ENCODE measurements around the gene LRRC4. TPM values are rescaled to one million over a fixed set of nuclear protein-coding genes. Genes with fewer than 3 reads are reported as not detected.

LRRC4 gene
- total and polyA plus RNA-seq, 4 donors = 4.7 to 14.6 (median 6.9) TPM

GRCh38 chr7:128031901-128032604 lies 816 bp upstream of the LRRC4 start:
- no peak for TF ChIP-seq CTCF (IDR thresholded peaks at IDR 0.05; ENCODE audit: control extremely low read depth, extremely low read depth)
- H3K4me1 ChIP-seq (ENCODE audit: control insufficient read depth in 5 of 5, insufficient read depth in 5 of 5, low read length in 5 of 5) = peaks cover 7 to 33% (median 11%) of the 10 kb centered on the region in 5 donors
- ATAC-seq (ENCODE audit: insufficient read depth, low FRiP score) (peak; percentile 63), DNase-seq (peak; percentile 76 to 85 (median 81))
- H3K36me3 ChIP-seq (ENCODE audit: control insufficient read depth in 4 of 4, insufficient read depth in 4 of 4, low read length in 4 of 4) = peaks cover 0 to 9% (median 5%) of the 10 kb centered on the region in 4 donors
- H3K4me3 ChIP-seq = peak overlapping the region; percentile 44
- H3K27ac ChIP-seq (ENCODE audit: low read depth in 1 of 2, low read length in 1 of 2) = peak overlapping the region; percentile 11 to 13
- peaks cover 0 to 4% (median 0%) of the 10 kb centered on the region in 4 donors for H3K9me3 ChIP-seq (ENCODE audit: control insufficient read depth in 4 of 4, insufficient read depth in 3 of 4, low read length in 3 of 4)
- no peak overlapping the region for H3K9ac ChIP-seq (ENCODE audit: insufficient read depth in 1 of 2, low read length in 2 of 2)
- H3K27me3 ChIP-seq (ENCODE audit: control insufficient read depth in 3 of 3, insufficient read depth in 3 of 3, low read length in 2 of 3) = peaks cover 0 to 10% (median 6%) of the 10 kb centered on the region in 3 donors
- 0 to 1% methylated on average over 62 to 87 of the region's 87 CpGs for WGBS, 2 donors

- Histone ChIP-seq H3K36me3 (ENCODE audit: control insufficient read depth in 4 of 4, insufficient read depth in 4 of 4, low read length in 4 of 4) (peaks cover 0 to 9% (median 5%) of the 10 kb centered on the region in 4 donors), H3K4me3 (no peak overlapping the region), H3K27ac (ENCODE audit: low read depth in 1 of 2, low read length in 1 of 2) (no peak overlapping the region), H3K27me3 (ENCODE audit: control insufficient read depth in 3 of 3, insufficient read depth in 3 of 3, low read length in 2 of 3) (peaks cover 0 to 10% (median 6%) of the 10 kb centered on the region in 3 donors), H3K9ac (ENCODE audit: insufficient read depth in 1 of 2, low read length in 2 of 2) (no peak overlapping the region), H3K4me1 (ENCODE audit: control insufficient read depth in 5 of 5, insufficient read depth in 5 of 5, low read length in 5 of 5) (peaks cover 7 to 36% (median 11%) of the 10 kb centered on the region in 5 donors), H3K9me3 (ENCODE audit: control insufficient read depth in 4 of 4, insufficient read depth in 3 of 4, low read length in 3 of 4) (peaks cover 0 to 4% (median 0%) of the 10 kb centered on the region in 4 donors)
- no peak for ATAC-seq (ENCODE audit: insufficient read depth, low FRiP score)
- TF ChIP-seq CTCF (IDR thresholded peaks at IDR 0.05; ENCODE audit: control extremely low read depth, extremely low read depth) = no peak
- peak in 2 of 3 donors; percentile 32 to 40 for DNase-seq
- WGBS, 2 donors = 86 to 93% methylated on average over 21 of the region's 21 CpGs
These were observed 979 bp downstream of the LRRC4 start for GRCh38 chr7:128030263-128030653.

- no peak for TF ChIP-seq CTCF (IDR thresholded peaks at IDR 0.05; ENCODE audit: control extremely low read depth, extremely low read depth)
- DNase-seq (no peak), ATAC-seq (ENCODE audit: insufficient read depth, low FRiP score) (no peak)
- H3K36me3 ChIP-seq (ENCODE audit: control insufficient read depth in 4 of 4, insufficient read depth in 4 of 4, low read length in 4 of 4) = peaks cover 0 to 9% (median 5%) of the 10 kb centered on the region in 4 donors
- H3K27me3 ChIP-seq (ENCODE audit: control insufficient read depth in 3 of 3, insufficient read depth in 3 of 3, low read length in 2 of 3) = peaks cover 0 to 10% (median 6%) of the 10 kb centered on the region in 3 donors
- H3K4me3 ChIP-seq = no peak overlapping the region
- peaks cover 7 to 40% (median 11%) of the 10 kb centered on the region in 5 donors for H3K4me1 ChIP-seq (ENCODE audit: control insufficient read depth in 5 of 5, insufficient read depth in 5 of 5, low read length in 5 of 5)
- H3K9ac ChIP-seq (ENCODE audit: insufficient read depth in 1 of 2, low read length in 2 of 2) = no peak overlapping the region
- WGBS, 2 donors = 89 to 95% methylated on average over 17 of the region's 17 CpGs
- no peak overlapping the region for H3K27ac ChIP-seq (ENCODE audit: low read depth in 1 of 2, low read length in 1 of 2)
- peaks cover 0 to 4% (median 0%) of the 10 kb centered on the region in 4 donors for H3K9me3 ChIP-seq (ENCODE audit: control insufficient read depth in 4 of 4, insufficient read depth in 3 of 4, low read length in 3 of 4)
These were observed 1.7 kb downstream of the LRRC4 start for GRCh38 chr7:128029405-128029995.
